Fibroblast of lung (primary cell): ENCODE results near the gene GPX7.

Experiments
- EZH2 ChIP-seq: IDR thresholded peaks from 2 replicates; pipeline ENCODE4 v1.5.1; 2012; ENCODE audit warnings: low read length, control low read depth, mild to moderate bottlenecking; ENCODE audit errors: missing control alignments
- TF ChIP-seq, protein P1 (sequence below), 2 donors: IDR thresholded peaks in 1 of 2; conservative IDR thresholded peaks in 1 of 2; 1 replicate in 1 of 2; 2 replicates in 1 of 2; pipeline ENCODE4 v1.5.1; 2011 to 2012; ENCODE audit warnings: low read length in 2 of 2, control low read depth in 1 of 2, inconsistent platforms in 1 of 2, low read depth in 1 of 2, mild to moderate bottlenecking in 1 of 2

DNA sequence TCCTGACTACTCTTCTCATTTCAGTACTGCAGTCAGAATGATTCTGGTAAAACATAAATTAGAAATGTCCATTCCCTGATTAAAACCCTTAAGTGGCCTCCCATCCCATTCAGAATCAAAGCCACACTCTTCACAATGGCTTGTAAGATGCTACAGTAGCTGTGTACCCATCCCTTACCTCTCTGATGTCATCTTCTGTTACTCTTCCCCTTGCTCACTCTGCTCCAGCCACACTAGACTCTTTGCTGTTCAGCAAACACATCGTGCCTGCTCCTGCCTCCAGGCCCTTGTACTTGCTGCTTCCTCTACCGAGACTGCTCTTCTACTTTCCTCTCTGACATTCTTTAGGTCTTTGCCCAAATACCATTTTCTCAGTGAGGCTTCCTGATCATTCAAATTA lies 4.3 kb upstream of the GPX7 start:
- TF ChIP-seq, protein P1, sequence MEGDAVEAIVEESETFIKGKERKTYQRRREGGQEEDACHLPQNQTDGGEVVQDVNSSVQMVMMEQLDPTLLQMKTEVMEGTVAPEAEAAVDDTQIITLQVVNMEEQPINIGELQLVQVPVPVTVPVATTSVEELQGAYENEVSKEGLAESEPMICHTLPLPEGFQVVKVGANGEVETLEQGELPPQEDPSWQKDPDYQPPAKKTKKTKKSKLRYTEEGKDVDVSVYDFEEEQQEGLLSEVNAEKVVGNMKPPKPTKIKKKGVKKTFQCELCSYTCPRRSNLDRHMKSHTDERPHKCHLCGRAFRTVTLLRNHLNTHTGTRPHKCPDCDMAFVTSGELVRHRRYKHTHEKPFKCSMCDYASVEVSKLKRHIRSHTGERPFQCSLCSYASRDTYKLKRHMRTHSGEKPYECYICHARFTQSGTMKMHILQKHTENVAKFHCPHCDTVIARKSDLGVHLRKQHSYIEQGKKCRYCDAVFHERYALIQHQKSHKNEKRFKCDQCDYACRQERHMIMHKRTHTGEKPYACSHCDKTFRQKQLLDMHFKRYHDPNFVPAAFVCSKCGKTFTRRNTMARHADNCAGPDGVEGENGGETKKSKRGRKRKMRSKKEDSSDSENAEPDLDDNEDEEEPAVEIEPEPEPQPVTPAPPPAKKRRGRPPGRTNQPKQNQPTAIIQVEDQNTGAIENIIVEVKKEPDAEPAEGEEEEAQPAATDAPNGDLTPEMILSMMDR (conservative IDR thresholded peaks at IDR 0.05 in 1 of 2, IDR thresholded peaks at IDR 0.05 in 1 of 2; ENCODE audit: low read depth in 1 of 2, low read length in 2 of 2): no peak
- no peak for TF ChIP-seq EZH2
